Hematopoietic multipotent progenitor cell treated with erythropoietin and hydrocortisone succinate and interleukin-3 and kit ligand, for 8 days (in vitro differentiated cells): ENCODE data around the gene MCU.
"Not testable (repeated sequence)": the region's sequence is repeated elsewhere in the genome, so short reads cannot be mapped to it uniquely, and the experiment has no call there.

ENCODE experiments used
- DNase-seq: peaks from one replicate; pipeline ENCODE4 v3.0.0-alpha.2; 2015

The MCU gene

DNA sequence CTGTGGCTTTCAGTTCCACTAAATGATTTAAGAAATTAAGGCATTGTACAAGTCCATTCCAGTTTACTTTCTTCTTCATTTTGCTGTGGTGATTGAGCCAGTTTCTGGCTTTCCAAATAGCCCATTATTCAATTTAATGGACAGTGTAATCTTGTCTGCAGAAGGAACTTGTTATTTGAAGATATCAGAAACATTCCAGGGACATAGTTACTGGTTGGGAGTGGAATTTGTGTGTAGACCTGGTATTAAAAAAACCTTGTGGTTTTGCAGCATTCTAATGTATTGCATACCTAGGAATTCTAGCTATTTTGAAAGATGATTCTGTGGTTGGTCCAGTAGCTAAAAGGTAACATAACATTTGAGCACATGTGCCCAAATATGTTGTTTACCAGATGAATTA lies 72.2 kb downstream of the MCU start:
- DNase-seq, result no peak

DNA sequence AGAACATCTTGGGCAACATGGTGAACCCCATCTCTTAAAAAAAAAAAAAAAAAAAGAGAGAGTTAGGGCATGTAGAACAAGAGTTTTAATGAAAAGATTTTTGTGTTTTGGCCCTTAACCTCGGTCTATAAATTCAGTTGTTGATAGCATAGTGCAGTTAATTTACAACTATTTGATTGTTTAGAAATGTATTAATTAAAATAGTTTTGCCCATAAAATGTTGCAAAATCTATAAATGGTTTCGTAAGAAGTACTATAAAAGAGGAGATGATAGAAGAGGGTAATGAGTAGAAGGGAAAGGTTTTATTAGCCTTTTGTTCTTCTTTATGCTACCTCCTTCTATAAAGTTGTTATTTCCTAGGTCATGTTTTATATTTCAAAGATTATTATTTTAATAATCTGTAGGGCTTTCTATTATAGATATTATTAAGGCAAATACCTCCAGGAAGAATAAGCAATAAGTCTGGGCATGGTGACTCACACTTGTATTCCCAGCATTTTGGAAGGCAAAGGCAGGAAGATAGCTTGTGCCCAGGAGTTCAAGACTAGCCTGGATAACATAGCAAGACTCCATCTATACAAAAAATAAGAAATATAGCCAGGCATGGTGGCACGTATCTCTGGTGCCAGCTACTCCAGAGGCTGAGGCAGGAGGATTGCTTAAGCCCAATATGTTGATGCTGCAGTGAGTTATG lies 73.3 kb downstream of the MCU start:
- no peak for DNase-seq

DNA sequence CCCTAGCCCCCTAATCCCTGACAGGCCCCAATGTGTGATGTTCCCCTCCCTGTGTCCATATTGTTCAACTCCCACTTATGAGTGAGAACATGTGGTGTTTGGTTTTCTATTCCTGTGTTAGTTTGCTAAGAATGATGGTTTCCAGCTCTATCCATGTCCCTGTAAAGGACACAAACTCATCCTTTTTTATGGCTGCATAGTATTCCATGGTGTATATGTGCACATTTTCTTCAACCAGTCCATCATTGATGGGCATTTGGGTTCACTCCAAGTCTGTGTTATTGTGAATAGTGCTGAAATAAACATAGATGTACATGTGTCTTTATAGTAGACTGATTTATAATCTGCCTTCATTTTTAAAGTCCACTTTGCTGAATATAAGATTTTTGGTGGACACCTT lies 79.3 kb downstream of the MCU start:
- not testable (repeated sequence) for DNase-seq

DNA sequence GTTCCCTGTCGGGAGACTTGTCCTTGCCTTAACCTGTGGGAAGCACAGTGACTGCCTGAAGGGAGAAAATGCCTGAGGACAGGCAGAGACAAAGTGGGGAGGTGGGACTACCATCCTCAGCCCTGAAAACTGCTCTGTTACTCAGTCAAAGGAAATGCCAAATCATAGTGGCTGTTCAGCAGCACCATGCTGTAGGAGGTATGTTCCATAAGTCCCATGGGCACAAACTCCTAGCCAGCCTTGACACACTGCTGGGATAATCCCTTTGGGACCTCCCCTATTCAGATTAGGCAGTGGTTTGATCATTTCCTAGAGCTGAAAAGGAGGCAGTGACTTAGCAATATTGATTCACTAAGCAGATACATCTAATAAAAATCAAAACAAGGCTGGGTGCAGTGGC lies 80.1 kb downstream of the MCU start:
- DNase-seq, result no peak

DNA sequence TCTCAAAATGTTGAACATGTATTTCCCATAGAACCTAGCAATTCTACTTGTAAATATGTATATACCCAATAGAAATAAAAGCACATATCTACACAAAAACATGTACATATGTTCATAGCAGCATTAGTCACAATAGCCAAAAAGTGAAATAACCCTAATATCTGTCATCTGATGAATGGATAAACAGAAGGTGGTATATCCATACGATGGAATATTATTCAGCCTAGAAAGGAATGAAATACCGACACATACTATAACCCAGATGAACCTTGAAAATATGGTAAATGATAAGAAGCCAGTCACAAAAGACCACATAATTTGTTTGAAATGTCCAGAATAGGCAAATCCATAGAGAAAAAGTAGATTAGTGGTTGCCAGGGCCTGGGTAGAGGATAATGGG lies 87.9 kb downstream of the MCU start:
- no peak for DNase-seq

DNA sequence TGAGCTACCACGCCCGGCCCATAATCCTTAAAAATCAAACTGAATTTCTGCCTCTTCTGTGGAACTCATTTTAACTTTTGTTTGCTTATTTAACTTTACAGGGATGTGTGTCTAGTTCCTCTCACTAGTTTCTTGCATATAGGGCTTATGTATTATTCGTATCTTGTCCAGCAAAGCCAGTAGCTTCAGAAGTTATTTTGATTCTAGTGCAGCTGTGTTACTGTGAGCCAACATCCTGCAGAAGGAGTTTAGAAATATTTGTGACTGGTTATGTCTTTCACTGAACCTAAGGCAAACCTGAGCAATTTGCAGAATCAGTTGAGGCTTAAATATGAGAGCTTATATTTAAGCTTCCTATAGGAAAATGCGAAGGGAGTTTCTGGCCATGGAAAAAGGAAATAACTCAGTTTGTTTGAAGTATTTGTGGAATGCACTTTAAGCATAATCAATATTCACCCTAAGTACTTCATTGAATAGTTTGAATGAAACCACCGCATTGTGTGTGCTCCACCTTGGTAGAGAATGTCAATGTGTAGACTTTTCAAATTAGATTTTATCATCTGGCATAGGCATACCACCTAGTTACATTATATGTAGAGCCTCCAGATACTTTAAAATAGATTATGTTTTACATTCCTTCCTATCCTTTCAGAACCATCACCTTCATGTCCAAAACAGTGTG lies 90.8 kb downstream of the MCU start:
- no peak for DNase-seq

DNA sequence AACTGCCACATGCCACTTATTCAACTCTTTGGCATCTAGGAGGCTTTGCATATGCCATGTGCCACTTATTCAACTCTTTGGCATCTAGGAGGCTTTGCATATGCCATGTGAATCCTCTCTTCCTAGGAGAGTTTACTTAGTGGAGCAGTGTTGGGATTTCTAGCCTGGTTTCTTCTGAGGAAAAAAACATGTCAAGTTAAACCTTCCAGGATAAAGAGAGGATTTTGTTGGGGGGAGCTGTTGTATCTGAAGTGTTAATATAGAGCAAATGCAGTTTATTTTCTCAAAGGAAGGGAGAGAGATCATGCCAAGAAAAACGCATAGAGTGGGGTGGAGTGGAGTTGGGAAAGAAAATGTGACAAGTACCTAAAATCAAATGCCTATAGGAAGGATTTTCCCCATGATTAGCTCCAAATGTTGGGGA lies 91.5 kb downstream of the MCU start:
- DNase-seq, result no peak

DNA sequence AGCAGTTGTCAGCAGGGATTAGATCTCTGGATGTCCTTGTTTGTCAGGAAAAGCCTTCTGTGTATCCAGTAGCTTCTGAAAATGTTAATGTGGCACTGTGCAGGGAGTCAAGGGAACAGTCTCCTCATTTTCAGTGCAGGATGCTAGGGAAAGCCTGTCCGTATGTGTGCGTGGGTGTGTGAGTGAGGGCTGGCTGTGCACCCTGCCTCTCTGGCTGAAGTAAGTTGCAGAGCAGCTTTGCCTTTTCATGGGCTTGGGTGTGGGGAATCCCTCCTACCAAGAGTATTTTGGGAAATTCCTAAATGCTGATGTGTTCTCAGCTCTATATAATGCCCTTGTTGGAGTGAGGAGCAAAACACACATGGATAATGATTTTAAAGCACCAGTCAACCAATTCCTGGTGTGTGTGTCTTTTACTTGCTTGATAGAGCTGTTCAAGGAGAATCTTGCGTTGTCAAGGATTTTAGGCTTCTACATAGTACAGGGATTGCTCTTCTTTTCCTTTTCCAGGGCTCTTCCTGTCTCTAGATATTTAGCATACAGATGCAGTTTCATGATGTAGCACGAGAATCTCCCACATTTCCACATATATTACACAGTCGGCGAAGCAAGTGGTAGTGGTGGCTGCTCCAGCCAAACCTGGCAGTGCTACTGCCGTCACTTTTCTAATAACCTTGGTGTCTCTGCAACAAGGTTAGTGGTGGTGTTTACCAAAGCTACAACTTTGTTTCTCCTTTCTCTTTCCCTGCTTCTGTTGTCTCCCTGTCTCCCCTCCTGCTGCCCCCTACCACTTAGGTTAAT lies 92.8 kb downstream of the MCU start:
- DNase-seq, result no peak

DNA sequence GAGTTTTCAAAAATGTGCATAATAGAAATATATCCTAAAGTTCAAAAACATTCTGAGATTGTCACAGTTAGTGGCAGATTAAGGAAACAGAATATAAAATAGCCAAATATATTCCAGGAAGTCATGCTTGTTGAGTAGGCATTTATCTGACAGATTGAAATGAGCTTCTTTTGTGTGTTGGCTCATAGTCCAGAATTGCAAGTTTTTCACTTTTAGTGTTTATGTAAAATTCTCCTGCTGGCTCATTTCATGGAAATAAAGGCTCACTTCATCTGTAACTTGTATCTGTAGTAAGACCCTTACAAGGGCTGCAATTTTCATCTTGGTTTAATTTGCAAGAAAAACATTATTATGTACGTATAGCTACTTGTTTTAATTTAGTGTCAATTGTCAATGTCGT lies 93.5 kb downstream of the MCU start:
- no peak for DNase-seq

DNA sequence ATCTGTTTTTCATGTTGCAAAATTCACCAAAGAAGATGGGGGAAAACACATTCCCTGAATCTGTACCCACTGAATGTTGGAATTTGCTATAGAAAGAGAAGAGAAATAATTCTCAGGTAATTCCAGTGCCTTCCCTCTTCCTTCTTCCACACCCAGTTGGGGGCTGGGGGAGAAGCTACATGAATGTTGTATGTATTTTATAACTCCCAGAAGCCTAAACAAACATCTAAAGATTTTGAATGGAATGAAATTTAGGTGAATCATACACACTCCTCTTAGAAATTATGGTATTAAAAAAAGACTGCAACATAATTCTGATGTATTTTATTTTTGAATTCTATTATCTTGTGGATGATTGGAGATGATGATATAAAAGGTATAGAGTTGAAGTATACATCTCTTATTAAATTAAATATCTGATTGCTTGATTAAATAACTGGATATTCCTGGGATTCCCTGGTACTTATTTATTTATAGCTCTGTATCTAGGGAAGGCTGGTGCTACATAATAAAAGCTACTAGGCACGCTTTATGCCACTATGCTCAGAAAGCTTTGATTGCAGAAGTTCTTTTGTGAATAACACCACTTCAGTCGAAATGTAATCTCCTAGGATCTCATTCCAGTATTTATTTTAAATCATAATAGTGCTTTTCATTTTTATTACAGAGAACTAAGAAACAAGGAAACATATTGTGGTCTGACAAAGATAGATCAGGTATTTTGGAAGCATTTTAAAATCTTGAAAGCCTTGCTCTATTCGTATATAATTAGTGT lies 98.5 kb downstream of the MCU start:
- no peak for DNase-seq

DNA sequence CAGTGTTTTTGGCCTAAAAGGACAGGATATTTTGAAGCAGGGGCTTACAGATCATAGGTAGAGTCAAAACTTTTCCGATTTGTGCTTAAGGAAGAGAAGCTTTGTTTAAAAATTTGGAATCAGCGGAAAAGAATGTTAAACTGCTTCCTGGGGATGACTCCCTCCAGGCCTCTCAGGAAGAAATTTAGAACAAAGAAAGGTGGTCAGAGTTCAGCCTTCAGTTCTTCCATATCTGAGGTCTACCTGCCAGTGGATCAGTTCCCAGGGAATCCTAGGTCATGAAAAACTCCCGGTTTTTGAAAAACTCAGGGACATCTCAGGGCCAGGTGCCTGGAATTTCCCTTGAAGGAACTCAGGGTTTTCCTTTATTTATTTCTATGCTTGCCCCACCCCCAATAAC lies 100.3 kb downstream of the MCU start:
- DNase-seq, result no peak

DNA sequence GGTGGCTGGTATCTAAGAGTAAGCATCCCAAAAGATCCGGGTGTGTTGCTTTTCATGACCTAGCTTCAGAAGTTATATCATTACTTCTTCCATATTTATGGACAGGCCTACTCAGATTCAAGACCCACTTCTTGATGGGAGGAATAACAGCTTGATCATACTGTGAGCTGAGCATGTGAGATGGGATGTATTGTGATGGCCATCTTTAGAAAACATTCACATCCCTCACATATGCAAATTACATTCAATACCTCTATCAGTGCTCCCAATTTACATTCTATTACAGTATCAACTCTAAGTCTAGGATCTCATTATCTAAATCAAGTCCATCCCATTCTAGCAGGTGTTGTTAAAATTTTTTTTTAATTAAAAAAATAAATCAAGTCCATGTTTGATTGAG lies 101.8 kb downstream of the MCU start:
- no peak for DNase-seq

DNA sequence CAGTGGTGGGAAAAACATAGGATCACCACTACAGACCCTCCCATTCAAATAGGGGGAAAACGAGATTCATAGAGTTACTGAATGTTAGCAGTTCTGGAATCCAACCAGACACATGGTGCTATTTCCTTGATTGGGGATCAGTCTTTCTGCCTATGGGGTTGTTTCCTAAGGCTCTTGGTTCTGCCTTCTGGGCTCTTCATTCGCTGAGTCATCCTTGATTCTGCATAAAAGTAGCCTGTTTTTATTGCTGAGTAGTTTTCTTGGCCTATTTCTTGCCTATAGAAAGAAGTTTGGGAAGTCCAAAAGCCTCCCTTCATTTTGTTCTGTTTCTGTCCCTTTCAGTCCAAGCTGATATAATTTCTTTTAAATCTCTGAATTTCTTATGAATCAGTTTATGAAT lies 102.3 kb downstream of the MCU start:
- DNase-seq, result no peak

DNA sequence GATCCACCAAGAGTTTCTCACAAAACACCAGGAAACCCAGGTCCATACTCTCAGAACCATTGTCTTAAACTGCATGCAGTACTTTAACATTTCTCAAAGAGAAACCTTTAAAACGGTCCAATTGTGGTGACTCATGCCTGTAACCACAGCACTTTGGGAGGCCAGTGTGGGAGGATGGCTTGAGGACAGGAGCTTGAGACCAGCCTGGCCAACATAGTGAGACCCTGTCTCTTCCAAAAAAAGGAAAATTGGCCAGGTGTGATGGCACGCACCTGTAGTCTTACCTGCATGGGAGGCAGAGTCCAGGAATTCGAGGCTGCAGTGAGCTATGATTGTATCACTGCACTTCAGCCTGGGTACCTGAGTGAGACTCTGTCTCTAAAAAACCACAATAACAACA lies 104.1 kb downstream of the MCU start:
- DNase-seq, result no peak

DNA sequence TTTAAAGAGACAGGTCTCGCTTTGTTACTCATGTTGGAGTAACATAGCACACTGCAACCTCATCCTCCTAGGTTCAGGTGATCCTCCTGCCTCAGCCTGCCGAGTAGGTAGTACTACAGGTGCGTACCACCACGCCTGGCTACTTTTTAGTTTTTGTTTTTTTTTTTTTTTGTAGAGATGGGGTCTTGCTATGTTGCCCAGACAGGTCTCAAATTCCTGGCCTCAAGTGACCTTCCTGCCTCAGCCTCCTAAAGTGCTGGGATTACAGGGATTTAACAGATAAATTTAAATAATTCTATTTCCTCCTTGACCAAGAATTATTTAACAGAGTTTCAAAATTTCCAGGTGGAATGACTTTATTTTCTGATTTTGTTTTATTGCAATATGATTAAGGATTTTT lies 104.6 kb downstream of the MCU start:
- no peak for DNase-seq

DNA sequence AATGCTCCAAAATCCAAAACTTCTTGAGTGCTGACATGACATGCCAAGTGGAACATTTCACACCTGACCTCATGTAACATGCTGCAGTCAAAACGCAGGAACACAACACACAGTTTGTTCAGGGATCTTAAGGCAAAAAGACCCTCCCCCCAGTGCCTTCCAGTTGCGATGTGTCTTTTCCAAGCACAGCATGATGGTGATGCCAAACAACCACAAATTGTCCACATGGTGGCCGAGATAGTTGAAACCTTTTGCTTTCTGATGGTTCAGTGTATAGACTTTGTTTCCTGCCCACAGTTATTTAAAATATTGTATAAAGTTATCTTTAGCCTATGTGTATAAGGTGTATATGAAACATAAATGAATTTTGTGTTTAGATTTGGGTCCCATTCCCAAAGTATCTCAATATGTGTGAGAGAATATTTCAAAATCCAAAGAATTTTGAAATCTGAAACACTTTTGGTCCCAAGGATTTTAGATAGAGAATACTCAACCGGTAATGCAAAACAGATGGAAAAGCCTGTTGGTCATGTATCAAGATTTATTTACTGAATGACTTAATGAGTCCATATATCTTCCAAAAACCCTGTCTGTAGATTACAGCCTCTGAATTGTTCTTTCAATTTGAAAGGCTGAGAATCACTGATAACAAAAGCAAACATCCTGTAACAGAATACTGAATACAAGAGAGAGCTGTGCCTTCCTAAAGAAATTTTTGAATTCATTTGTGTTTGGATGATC lies 108.2 kb downstream of the MCU start:
- DNase-seq, result peak; percentile 38

DNA sequence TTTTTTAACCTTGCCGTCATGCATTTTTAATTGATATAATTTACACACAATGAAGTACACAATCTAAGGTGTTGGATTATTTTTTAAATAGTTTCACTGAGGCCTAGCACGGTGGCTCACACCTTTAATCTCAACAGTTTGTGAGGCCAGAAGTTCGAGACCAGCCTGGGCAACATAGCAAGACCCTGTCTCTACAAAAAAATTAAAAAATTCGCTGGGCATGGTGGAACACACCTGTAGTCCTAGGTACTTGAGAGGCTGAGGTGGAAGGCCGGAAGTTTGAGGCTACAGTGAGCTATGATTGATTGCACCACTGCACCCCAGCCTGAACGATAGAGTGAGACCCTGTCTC lies 108.8 kb downstream of the MCU start:
- DNase-seq, result no peak

DNA sequence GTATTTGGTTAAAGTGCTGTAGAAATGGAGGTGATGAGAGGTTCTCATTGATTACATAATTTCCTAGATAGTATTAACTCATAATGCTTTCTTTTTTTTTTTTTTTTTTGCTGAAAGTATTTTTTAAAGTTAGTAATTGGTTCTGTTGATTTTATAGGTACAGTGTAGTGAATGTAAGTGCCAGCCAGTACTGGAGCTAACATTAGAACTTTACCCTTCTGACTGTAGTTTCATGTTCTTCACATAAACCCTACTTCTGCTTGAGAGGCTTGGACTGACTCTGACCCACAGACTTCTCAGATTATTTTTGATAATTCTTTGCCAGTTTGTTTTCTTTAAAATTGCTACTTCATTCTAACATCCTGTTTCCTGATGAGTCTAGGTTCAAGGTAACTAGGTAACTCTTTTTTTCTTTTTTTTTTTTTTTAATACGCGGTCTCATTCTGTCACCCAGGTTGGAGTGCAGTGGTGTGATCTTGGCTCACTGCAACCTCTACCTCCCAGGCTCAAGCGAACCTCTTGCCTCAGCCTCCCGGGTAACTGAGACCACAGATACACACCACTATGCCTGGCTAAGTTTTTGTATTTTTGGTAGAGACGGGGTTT lies 109.4 kb downstream of the MCU start:
- no peak for DNase-seq

DNA sequence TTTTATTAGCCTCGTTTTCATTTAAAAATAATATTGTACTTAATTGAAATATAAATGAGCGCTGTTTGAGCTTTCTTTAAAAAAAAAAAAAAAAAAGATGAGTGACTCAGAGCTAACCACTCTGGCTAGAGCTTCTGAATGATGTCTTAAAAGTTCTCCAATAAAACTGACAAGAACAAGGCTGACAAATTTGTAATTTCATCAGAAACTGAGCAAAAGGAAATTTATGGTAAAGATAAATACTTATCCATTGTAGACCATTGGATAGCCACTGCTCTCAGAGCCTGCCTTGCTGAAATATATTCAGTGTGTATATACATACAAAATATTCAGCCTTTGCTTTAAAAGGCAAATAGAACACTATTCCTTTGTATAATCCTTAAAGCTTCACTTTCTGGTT lies 110.4 kb downstream of the MCU start:
- DNase-seq, result no peak

DNA sequence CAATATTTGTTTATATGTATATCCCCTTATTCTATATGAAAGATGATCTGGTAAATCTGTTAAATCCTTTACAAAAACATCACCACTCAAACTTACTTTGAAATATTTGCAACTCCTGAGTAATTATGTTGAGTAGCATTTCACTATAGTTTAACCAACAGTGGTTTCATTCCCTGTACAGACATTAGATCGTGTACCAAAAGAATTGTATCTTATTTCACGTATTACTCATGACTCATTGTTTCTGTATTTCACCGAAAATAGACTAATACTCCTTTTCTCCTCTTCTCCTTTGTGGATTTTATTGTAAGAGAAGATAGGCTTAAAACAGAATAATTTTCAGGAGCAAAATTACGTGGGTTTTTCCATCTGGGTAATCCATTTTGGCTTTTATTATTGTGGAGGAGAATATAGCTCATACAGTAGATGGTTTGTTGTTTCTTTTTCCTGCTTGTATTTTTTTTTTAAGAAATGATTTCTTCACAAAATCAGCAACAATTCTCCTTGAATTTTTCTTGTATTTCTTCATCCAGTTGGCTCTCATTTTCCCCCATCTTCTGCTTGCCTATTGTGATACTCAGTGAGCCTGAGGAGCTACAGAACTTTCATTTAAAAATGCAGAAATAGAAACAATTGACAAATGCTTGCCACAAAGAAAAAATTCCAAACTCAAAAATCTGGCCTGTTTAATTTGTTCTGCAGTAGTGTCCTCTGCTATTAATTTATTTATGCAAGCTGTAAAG lies 111.0 kb downstream of the MCU start:
- DNase-seq, result no peak

DNA sequence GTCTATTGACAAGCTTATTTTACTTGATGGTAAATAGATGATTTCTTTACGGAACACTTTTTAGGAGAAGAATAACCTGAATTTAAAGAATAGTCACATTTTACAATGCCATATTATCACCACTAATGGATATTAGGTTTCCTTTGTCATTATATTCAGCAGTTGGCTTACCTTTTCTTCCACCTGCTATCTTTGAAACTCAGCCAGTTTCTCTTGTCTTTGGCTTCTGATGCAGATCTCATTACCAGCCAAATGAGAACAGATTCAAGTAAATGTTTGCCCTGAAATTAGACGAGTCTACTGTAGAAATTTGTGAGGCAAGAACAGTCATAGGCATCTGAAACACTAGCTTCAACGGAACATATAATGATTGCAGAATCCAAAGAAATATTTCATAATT lies 116.1 kb downstream of the MCU start:
- DNase-seq, result no peak

DNA sequence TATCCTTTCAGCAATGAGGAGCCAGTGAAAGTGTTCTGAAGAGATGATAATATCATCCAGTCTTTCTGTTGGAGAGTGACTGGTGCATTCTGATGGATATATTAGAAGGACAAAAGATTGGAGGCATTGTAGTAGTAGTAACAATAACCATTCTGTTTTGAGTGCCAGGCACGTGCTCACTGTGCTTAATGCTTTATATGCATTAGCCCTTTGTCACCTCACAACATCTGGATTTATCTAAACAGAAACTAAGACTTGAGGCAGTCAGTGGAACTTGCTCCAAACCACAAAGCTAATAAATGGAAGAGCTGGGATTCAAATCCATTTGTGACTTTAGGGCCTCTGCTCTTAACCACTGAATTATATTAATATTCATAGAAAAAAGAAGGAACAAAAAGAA lies 117.1 kb downstream of the MCU start:
- no peak for DNase-seq
